ENCODE results near the gene ARHGEF38.

Gene ARHGEF38

DNA sequence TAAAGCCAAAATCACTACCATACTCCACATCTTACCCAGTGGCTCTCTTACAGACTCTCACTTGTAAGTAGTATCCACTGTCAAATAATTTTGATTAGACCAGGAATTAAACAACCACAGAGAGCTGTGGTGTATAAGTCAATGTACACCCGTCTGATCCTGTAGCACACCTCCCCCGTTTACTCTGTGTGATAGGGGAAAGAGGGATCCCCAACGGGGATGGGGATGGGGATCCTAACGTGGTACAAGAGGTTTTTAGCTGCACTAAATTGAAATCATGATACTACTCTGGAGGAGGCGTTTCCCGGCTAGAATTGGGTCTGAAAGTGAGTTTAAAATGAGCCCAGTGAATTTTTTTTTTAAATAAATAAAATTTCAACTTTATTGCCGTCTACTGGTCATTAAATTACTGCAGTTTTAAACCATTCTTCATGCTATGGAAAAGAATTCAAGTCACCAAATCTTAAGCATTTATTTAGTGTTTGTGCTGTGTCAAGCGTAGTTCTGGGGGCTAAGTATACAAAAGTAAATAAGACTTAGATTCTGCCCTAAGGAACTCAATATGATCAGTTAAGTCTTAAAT, 79.5 kb downstream of the ARHGEF38 start:
- Histone ChIP-seq H3K9me3 (ENCODE audit: control extremely low read depth in 1 of 5, control insufficient read depth in 4 of 5, insufficient read depth in 2 of 5, low read depth in 1 of 5, low read length in 4 of 5) (no peaks in the 10 kb centered on the region), H3K36me3 (ENCODE audit: control insufficient read depth in 4 of 4, insufficient read depth in 4 of 4, low read length in 3 of 4) (no peaks in the 10 kb centered on the region), H3K27me3 (replicated peaks in 2 of 5; ENCODE audit: control insufficient read depth in 4 of 5, insufficient read depth in 5 of 5, low read length in 4 of 5) (no peaks in the 10 kb centered on the region), H3K4me3 (ENCODE audit: control insufficient read depth in 1 of 7, extremely low read depth in 1 of 7, insufficient read depth in 4 of 7, low read depth in 2 of 7, low read length in 6 of 7) (no peak overlapping the region), H3K27ac (ENCODE audit: insufficient read depth in 1 of 2, low read depth in 1 of 2, low read length in 2 of 2, poor library complexity in 1 of 2, severe bottlenecking in 2 of 2) (no peak overlapping the region), H3K4me1 (ENCODE audit: control extremely low read depth in 1 of 4, control insufficient read depth in 4 of 4, insufficient read depth in 4 of 4, low read length in 3 of 4) (no peaks in the 10 kb centered on the region)
- ChIA-PET POLR2A (no interaction called here), CTCF (interaction anchor here (1.0 to 3.1 kb wide), 11 partner anchors 8 to 134 kb away, joined by 3 to 17 read pairs (median 6); no protein-coding TSS in a partner anchor)
- DNase-seq = peak in 2 of 3 donors; percentile 12 to 29
- 100% methylated on average over 2 of the region's 8 CpGs for WGBS (ENCODE audit: insufficient coverage)

DNA sequence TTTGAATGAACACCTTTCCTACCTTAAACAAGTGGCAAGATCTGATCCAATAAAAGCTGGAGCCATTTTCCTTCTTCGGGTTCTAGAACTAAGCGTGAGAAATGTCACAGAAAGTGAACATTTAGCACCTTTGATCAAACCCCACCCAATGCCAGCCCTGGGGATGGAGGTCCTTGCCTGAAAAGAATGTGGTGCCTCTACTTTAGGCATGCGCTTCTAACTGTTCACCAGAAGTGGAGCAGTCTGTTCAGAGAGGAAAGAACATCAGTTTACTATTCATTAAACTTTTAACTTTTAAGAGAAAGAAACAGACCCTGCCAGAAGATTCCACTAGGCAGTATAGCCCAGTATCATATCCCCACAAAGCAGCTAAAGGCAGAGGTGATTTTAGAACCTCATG, 80.2 kb downstream of the ARHGEF38 start:
- no peak overlapping the region for H3K4me3 ChIP-seq (ENCODE audit: control insufficient read depth in 1 of 7, extremely low read depth in 1 of 7, insufficient read depth in 4 of 7, low read depth in 2 of 7, low read length in 6 of 7)
- H3K27me3 ChIP-seq (replicated peaks in 2 of 5; ENCODE audit: control insufficient read depth in 4 of 5, insufficient read depth in 5 of 5, low read length in 4 of 5) = no peaks in the 10 kb centered on the region
- ChIA-PET CTCF (interaction anchor here (0.6 to 3.1 kb wide), 11 partner anchors 9 to 159 kb away, joined by 3 to 17 read pairs (median 6); partner anchors contain the start of gene PPA2), POLR2A (no interaction called here)
- 100% methylated on average over 2 of the region's 3 CpGs for WGBS (ENCODE audit: insufficient coverage)
- peaks cover under 1 to 5% (median 3%) of the 10 kb centered on the region in 4 experiments for H3K4me1 ChIP-seq (ENCODE audit: control extremely low read depth in 1 of 4, control insufficient read depth in 4 of 4, insufficient read depth in 4 of 4, low read length in 3 of 4)
- H3K27ac ChIP-seq (ENCODE audit: insufficient read depth in 1 of 2, low read depth in 1 of 2, low read length in 2 of 2, poor library complexity in 1 of 2, severe bottlenecking in 2 of 2) = no peak overlapping the region
- H3K36me3 ChIP-seq (ENCODE audit: control insufficient read depth in 4 of 4, insufficient read depth in 4 of 4, low read length in 3 of 4) = no peaks in the 10 kb centered on the region
- DNase-seq = no peak
- H3K9me3 ChIP-seq (ENCODE audit: control extremely low read depth in 1 of 5, control insufficient read depth in 4 of 5, insufficient read depth in 2 of 5, low read depth in 1 of 5, low read length in 4 of 5) = no peaks in the 10 kb centered on the region

DNA sequence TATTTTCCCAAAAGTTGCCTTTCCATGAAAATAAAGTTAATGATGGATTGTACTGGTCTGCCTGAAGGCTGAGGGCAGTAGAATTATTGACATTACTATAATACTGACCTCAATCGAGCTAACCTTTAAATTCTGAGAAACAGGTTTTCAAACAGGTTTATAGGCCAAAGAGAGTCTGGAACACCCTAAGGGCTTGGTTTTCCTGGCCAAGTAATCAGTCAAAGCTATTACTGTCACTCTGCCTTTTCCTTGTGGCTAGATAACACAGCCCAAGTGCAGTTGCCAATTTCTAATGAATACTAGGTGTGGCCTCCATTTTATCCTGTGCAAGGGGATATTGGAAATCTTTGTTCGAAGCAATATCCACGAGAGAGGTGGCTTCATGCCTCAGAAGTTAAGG, 80.8 kb downstream of the ARHGEF38 start:
- Histone ChIP-seq H3K36me3 (ENCODE audit: control insufficient read depth in 4 of 4, insufficient read depth in 4 of 4, low read length in 3 of 4) (no peaks in the 10 kb centered on the region), H3K9me3 (ENCODE audit: control extremely low read depth in 1 of 5, control insufficient read depth in 4 of 5, insufficient read depth in 2 of 5, low read depth in 1 of 5, low read length in 4 of 5) (no peaks in the 10 kb centered on the region), H3K27ac (ENCODE audit: insufficient read depth in 1 of 2, low read depth in 1 of 2, low read length in 2 of 2, poor library complexity in 1 of 2, severe bottlenecking in 2 of 2) (no peak overlapping the region), H3K4me3 (ENCODE audit: control insufficient read depth in 1 of 7, extremely low read depth in 1 of 7, insufficient read depth in 4 of 7, low read depth in 2 of 7, low read length in 6 of 7) (no peak overlapping the region), H3K4me1 (ENCODE audit: control extremely low read depth in 1 of 4, control insufficient read depth in 4 of 4, insufficient read depth in 4 of 4, low read length in 3 of 4) (peaks cover 4 to 10% (median 7%) of the 10 kb centered on the region in 4 experiments), H3K27me3 (replicated peaks in 2 of 5; ENCODE audit: control insufficient read depth in 4 of 5, insufficient read depth in 5 of 5, low read length in 4 of 5) (no peaks in the 10 kb centered on the region)
- DNase-seq = no peak
- ChIA-PET CTCF (interaction anchor here (0.6 to 3.1 kb wide), 9 partner anchors 10 to 159 kb away, joined by 3 to 17 read pairs (median 6); partner anchors contain the start of gene PPA2), POLR2A (no interaction called here)
- WGBS (ENCODE audit: insufficient coverage) = 80% methylated on average over 1 of the region's 3 CpGs

DNA sequence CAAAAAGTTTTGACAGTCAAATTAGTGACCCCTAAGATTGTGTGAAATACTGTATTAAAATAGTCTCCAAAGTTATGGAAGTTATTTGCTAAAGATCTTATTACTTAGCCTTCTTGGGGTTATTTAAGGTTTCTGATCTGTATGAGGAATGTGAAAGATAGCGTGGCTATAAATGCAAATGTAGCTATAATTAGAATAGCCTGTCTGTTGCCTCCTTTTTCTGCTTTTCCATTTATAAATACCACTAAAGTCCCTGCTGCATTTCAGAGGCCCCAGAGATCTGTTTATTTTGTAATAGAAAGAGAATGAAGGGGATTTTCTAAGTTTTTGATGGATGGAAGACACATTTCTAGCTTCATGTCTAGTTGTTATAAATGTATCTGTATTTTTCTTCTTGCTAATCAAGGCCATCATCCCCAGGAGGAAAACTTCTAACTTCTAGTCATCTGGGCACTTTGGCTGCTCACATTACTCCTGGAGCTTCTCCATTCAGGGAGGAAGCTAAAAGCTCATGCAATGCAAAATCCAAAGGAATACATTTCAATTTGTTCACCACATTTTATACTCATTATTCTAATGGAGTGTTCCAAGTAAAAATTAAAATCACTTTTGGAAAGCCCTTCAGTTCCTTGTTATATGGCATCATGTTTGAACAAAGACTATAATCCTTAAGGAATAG, 82.1 kb downstream of the ARHGEF38 start:
- ChIA-PET POLR2A (no interaction called here), CTCF (interaction anchor here (0.8 to 0.9 kb wide), 2 partner anchors 13 to 114 kb away, joined by 4 to 5 read pairs; no protein-coding TSS in a partner anchor)
- no peak for DNase-seq
- Histone ChIP-seq H3K9me3 (ENCODE audit: control extremely low read depth in 1 of 5, control insufficient read depth in 4 of 5, insufficient read depth in 2 of 5, low read depth in 1 of 5, low read length in 4 of 5) (no peaks in the 10 kb centered on the region), H3K27me3 (replicated peaks in 2 of 5; ENCODE audit: control insufficient read depth in 4 of 5, insufficient read depth in 5 of 5, low read length in 4 of 5) (no peaks in the 10 kb centered on the region), H3K27ac (ENCODE audit: insufficient read depth in 1 of 2, low read depth in 1 of 2, low read length in 2 of 2, poor library complexity in 1 of 2, severe bottlenecking in 2 of 2) (no peak overlapping the region), H3K4me1 (ENCODE audit: control extremely low read depth in 1 of 4, control insufficient read depth in 4 of 4, insufficient read depth in 4 of 4, low read length in 3 of 4) (peaks cover 4 to 10% (median 7%) of the 10 kb centered on the region in 4 experiments), H3K36me3 (ENCODE audit: control insufficient read depth in 4 of 4, insufficient read depth in 4 of 4, low read length in 3 of 4) (no peaks in the 10 kb centered on the region), H3K4me3 (ENCODE audit: control insufficient read depth in 1 of 7, extremely low read depth in 1 of 7, insufficient read depth in 4 of 7, low read depth in 2 of 7, low read length in 6 of 7) (no peak overlapping the region)
- WGBS (ENCODE audit: insufficient coverage) = no CpG with 5 or more reads among the region's 1 CpG

DNA sequence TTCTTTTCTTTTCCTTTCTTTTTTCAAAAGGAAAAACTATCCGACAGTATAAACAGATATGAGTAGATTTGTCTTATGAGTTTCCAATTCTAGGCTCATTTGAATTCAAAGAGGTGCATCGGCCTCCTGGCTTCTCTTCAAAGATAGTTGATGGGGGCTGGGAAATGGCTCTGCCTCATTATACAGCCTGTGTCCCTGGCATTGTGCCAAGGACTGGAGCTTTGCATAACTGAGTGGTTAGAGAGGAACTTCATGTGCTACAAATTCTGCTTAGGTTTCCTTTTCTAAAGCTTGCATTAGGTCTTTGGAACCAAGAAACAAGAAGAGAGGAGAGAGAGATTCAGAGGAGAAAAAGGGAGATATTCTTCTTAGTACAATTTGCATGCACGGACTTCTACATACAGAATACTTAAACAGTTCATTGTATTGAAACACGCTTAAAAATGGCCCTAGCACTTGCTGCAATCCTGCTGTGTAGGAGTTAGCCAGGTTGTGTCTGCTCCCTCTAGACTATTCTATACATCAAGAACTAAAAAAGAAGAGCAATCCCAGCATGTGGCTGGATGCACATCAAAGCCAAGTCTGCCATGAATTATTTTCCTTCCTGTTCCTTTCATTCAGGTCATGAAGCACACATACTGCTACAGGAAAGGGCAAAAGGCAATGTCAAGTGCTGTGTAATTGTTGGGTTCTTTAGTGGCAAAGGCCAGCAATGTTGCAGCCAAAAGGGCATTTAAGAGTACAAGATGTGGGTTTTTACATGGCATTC, 85.2 kb downstream of the ARHGEF38 start:
- CTCF ChIA-PET = no interaction called here
- 46% methylated on average over 3 of the region's 4 CpGs for WGBS (ENCODE audit: insufficient coverage)
- DNase-seq = peak; percentile 14 to 51 (median 50)

DNA sequence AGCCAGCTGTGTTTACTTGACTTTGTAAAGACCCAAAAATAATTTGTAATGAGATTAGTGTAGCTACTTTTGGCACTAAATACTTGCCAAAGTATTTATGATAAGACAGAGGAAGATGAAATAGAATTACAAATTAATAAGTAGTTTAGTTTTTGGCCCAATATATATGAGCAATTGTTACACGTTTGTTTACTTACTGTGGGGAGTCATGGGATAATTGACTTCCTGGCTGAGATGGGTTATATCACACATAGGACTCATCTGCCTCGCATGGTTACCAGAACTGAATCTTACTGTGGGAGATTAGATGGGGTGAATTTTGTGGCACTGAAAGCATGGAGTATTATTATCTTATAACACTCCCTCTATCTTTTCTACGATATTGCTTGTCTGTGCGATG, 89.4 kb downstream of the ARHGEF38 start:
- 100% methylated on average over 2 of the region's 4 CpGs for WGBS (ENCODE audit: insufficient coverage)
- no peak overlapping the region for H3K27ac ChIP-seq (ENCODE audit: insufficient read depth in 1 of 2, low read depth in 1 of 2, low read length in 2 of 2, poor library complexity in 1 of 2, severe bottlenecking in 2 of 2)
- H3K27me3 ChIP-seq (replicated peaks in 2 of 5; ENCODE audit: control insufficient read depth in 4 of 5, insufficient read depth in 5 of 5, low read length in 4 of 5) = no peaks in the 10 kb centered on the region
- H3K4me3 ChIP-seq (ENCODE audit: control insufficient read depth in 1 of 7, extremely low read depth in 1 of 7, insufficient read depth in 4 of 7, low read depth in 2 of 7, low read length in 6 of 7) = no peak overlapping the region
- ChIA-PET CTCF (no interaction called here), POLR2A (no interaction called here)
- no peaks in the 10 kb centered on the region for H3K36me3 ChIP-seq (ENCODE audit: control insufficient read depth in 4 of 4, insufficient read depth in 4 of 4, low read length in 3 of 4)
- H3K9me3 ChIP-seq (ENCODE audit: control extremely low read depth in 1 of 5, control insufficient read depth in 4 of 5, insufficient read depth in 2 of 5, low read depth in 1 of 5, low read length in 4 of 5) = no peaks in the 10 kb centered on the region
- H3K4me1 ChIP-seq (ENCODE audit: control extremely low read depth in 1 of 4, control insufficient read depth in 4 of 4, insufficient read depth in 4 of 4, low read length in 3 of 4) = peaks cover 4 to 10% (median 7%) of the 10 kb centered on the region in 4 experiments
- DNase-seq = no peak

More for the DNA sequence above, 85.2 kb downstream of the ARHGEF38 start:
- Histone ChIP-seq H3K27ac (ENCODE audit: insufficient read depth in 1 of 2, low read depth in 1 of 2, low read length in 2 of 2, poor library complexity in 1 of 2, severe bottlenecking in 2 of 2) (no peak overlapping the region), H3K4me1 (ENCODE audit: control extremely low read depth in 1 of 4, control insufficient read depth in 4 of 4, insufficient read depth in 4 of 4, low read length in 3 of 4) (peaks cover 4 to 10% (median 7%) of the 10 kb centered on the region in 4 experiments), H3K4me3 (ENCODE audit: control insufficient read depth in 1 of 7, extremely low read depth in 1 of 7, insufficient read depth in 4 of 7, low read depth in 2 of 7, low read length in 6 of 7) (no peak overlapping the region), H3K27me3 (replicated peaks in 2 of 5; ENCODE audit: control insufficient read depth in 4 of 5, insufficient read depth in 5 of 5, low read length in 4 of 5) (no peaks in the 10 kb centered on the region), H3K9me3 (ENCODE audit: control extremely low read depth in 1 of 5, control insufficient read depth in 4 of 5, insufficient read depth in 2 of 5, low read depth in 1 of 5, low read length in 4 of 5) (no peaks in the 10 kb centered on the region), H3K36me3 (ENCODE audit: control insufficient read depth in 4 of 4, insufficient read depth in 4 of 4, low read length in 3 of 4) (no peaks in the 10 kb centered on the region)
- POLR2A ChIA-PET = interaction anchor here (0.7 kb wide), 1 partner anchor 22 kb away, joined by 3 read pairs; no protein-coding TSS in a partner anchor
